CD4-positive, alpha-beta T cell treated with Interleukin-12 subunit alpha and Interleukin-12 subunit beta, for 1 hour (primary cell): ENCODE results near the gene SIX4.

Source experiments
- DNase-seq: peaks from one replicate; pipeline ENCODE4 v3.0.0-alpha.2; 2020

The SIX4 gene

GRCh38 chr14:60721326-60722106, 2.6 kb downstream of the SIX4 start:
- peak; percentile 28 for DNase-seq

DNA sequence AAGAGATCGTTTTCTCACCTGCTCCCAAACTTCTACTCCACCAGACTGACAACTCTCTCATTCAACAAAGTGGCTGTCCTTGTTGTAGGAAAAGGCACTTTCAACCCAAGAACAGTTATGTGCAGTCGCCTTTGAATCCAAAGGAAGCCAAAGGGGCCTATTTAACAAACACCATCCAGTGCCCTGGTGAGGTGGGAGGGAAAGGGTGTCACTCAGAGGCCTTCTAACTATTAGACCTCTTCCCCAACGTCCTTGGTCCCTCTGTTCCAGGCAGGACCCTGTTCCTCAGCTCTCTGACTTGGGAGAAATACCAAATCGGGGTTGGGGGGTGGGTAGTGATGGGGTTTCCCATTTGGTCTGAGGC, 3.2 kb downstream of the SIX4 start:
- no peak for DNase-seq

GRCh38 chr14:60720391-60720790, 3.8 kb downstream of the SIX4 start:
- no peak for DNase-seq

- no peak for DNase-seq
Measured at GRCh38 chr14:60713513-60713912, 10.6 kb downstream of the SIX4 start.

DNA sequence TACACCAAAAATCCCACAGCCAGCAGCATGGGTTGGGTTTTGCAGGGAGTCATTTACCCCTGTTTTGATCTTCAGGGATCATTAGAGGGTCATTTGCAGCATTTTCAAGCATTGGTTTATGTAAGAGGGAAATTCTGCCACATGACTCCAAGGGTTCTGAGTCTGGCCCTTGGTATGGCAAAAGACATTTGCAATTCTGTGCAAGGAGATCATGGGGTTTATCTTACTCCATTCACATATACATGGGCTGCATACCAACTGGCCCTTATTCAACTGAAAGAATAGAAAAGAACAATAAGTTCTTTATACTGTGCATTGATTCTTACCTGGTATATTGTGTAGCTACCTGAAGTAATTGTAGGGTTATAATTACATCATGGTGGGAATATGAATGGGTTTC, 13.7 kb downstream of the SIX4 start:
- no peak for DNase-seq

GRCh38 chr14:60707858-60708257, 16.3 kb downstream of the SIX4 start:
- no peak for DNase-seq

GRCh38 chr14:60705100-60705499, 19.1 kb downstream of the SIX4 start:
- DNase-seq = no peak

DNA sequence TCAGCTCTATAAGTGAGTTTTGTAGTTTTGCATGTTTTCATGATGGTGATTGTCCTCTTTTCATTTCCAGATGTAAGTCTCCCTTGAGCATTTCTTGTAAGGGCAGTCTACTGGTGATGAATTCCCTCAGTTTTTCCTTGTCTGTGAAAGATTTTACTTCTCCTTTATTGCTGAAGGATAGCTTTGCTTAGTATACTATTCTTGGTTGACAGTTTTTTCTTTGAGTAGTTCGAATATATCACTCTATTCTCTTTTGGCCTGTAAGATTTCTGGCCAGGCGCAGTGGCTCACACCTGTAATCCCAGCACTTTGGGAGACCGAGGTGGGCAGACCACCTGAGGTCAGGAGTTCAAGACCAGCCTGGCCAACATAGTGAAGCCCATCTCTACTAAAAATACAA, 23.6 kb downstream of the SIX4 start:
- DNase-seq = no peak

DNA sequence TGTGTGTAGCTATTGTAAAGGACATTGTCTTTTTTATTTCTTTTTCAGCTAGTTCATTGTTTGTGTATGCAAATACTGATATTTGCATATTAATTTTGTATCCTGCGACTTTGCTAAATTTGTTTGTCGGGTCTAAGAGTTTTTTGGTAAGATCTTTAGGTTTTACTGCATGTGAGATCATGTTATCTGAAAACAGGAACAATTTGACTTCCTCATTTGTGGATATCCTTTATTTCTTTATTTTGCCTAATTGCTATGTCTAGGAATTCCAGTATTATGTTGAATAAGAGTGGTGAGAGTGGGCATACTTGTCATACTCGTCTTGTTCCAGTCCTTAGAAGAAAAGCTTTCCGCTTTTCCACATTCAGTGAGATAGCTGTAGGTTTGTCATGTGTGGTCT, 28.8 kb downstream of the SIX4 start:
- no peak for DNase-seq

GRCh38 chr14:60691383-60692113, 32.6 kb downstream of the SIX4 start:
- no peak for DNase-seq

- no peak for DNase-seq
Measured at GRCh38 chr14:60686865-60687264, 37.3 kb downstream of the SIX4 start.

DNA sequence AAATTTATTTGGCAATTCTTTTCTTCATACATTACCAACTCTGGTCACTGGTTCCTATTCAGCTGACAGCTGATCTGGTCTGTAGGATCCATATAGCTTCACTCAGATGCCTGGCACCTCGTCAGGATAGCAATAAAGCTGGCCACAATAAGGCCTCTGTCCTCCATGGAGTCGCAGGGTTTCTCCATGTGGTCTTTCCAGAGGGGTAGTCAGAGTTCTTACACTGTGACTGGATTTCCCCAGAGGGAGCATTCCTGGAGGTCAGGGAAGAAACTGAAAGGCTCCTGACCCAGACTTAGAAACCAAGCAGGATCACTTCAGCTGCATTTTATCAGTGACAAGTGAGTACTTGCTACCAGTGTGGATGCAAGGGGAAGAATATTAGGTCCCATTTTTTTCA, 39.9 kb downstream of the SIX4 start:
- no peak for DNase-seq

GRCh38 chr14:60681271-60681670, 42.9 kb downstream of the SIX4 start:
- no peak for DNase-seq

- no peak for DNase-seq
Measured at GRCh38 chr14:60680511-60680910, 43.6 kb downstream of the SIX4 start.

GRCh38 chr14:60679566-60680258, 44.4 kb downstream of the SIX4 start:
- DNase-seq = no peak

- no peak for DNase-seq
Measured at GRCh38 chr14:60677701-60678100, 46.5 kb downstream of the SIX4 start.

- DNase-seq = no peak
Measured at GRCh38 chr14:60670989-60671388, 53.2 kb downstream of the SIX4 start.

DNA sequence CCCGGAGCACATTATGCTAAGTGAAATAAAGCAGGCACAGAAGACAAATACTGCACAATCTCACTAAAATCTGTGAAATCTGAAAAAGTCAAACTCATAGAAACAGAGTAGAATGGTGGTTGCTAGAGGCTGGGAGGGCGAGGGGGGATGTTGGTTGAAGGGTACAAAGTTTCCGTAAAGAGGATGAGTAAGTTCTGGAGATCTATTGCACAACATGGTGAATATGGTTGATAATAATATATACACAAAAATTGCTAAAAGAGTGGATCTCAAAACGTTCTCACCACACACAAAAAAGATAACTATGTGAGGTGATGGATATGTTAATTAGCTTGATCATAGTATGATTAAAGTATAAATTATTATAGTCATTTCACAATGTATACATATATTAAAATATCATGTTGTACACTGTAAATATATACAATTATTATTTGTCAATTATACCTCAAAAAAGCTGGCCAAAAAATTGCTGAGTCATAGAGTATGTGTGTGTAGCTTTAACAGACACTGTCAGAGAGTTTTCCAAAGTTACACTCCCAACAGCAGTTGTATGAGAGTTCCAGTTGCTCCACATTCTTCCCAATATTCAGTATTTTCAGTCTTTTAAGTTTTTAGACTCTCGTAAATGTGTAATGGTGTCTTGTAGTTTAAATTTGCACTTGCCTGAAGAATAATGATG, 55.6 kb downstream of the SIX4 start:
- no peak for DNase-seq

- no peak for DNase-seq
Measured at GRCh38 chr14:60665177-60665550, 59.0 kb downstream of the SIX4 start.

DNA sequence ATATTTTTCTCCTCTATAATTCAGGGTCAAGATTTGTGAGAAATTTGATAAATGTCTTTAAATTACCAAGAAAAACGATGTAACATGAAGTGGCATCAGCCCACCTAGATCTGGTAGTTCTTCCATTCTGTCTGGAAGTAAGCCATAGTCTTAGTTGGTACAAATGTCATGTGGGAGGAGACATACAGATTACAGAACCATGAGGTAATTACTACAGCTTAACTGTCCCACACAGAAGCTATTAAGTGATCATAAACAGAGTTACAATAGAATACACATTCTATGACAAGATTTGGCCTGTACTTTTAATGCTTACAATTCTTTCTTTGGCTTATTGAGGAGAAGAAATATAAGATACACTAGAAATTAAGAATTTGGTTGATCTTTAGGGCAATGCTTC, 61.2 kb downstream of the SIX4 start:
- DNase-seq = no peak

GRCh38 chr14:60661721-60662120, 62.4 kb downstream of the SIX4 start:
- DNase-seq = no peak
